Rectal smooth muscle tissue (tissue), 1 donor: ENCODE results near the gene MEOX2.

Source experiments
- H3K27ac ChIP-seq: one replicate; pipeline ENCODE4 v1.7.0; 2013; ENCODE audit warnings: low read depth, low read length, inconsistent platforms
- H3K27me3 ChIP-seq: one replicate; pipeline ENCODE4 v1.7.0; 2013; ENCODE audit warnings: low read length; ENCODE audit not compliant: control insufficient read depth, insufficient read depth
- H3K36me3 ChIP-seq: one replicate; pipeline ENCODE4 v1.7.0; 2013; ENCODE audit warnings: low read length; ENCODE audit not compliant: control insufficient read depth, insufficient read depth
- H3K4me1 ChIP-seq: one replicate; pipeline ENCODE4 v1.7.0; 2013; ENCODE audit warnings: low read length; ENCODE audit not compliant: control insufficient read depth, insufficient read depth
- H3K4me3 ChIP-seq: one replicate; pipeline ENCODE4 v1.7.0; 2013; ENCODE audit warnings: low read length
- H3K9ac ChIP-seq: one replicate; pipeline ENCODE4 v1.7.0; 2013; ENCODE audit warnings: low read length

The MEOX2 gene

GRCh38 chr7:15686295-15686956 is at the start of gene MEOX2:
MEOX2 (minus strand) TSS chr7:15686683; CDS start chr7:15686402, 281 bp downstream.
- H3K9ac ChIP-seq = no peak within 1 kb of the TSS
- H3K27me3 ChIP-seq = peaks cover 13% of the 10 kb centered on the region
- H3K4me3 ChIP-seq = peak within 1 kb of the TSS; percentile 68

GRCh38 chr7:15729746-15730145 is 43.3 kb upstream of the MEOX2 start:
- Histone ChIP-seq H3K36me3 (no peaks in the 10 kb centered on the region), H3K4me3 (no peak overlapping the region), H3K4me1 (no peaks in the 10 kb centered on the region), H3K27me3 (no peaks in the 10 kb centered on the region), H3K9ac (no peak overlapping the region), H3K27ac (no peak overlapping the region)

More at GRCh38 chr7:15686295-15686956, at the start of gene MEOX2:
- Histone ChIP-seq H3K36me3 (no peaks in the 10 kb centered on the region), H3K4me1 (no peaks in the 10 kb centered on the region), H3K27ac (peak within 1 kb of the TSS; percentile 63)

DNA sequence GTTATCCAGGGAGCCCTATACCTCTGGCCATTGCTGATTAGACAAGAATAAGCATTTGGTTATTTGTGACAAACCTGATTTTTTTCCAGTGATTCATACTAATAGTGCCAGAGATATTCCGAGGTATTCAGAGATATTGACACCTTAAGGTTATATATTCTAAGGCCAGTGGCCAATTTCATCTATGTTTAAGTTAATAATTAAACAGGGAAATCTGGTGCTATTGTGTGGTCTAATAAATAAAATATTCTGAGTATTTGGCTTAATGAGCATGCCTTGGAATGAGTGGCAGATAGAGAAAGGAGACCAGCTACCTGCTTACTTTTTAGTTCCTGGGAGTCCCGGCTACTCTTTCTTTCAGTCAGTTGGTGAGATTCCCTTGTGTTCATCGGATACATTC is 38.6 kb upstream of the MEOX2 start:
- no peak overlapping the region for H3K27ac ChIP-seq

DNA sequence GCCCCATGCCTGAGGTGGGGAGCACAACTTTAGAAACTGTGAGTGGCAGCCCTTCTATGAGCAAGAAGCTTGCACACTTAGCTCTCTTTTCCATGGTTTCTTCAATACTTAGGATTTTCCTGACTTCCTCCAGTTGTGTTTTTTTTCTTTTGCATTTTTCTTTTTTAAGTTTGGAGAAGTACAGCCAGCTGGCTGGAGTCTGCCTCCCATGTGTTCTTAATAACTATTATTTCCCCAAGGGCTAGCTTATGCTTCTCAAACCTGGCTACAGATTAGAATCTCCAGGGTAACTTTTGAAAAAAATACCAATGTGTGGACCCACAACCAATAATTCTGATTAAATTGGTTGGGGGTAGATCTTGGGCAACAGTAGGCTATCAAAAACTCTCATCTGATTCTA is 37.4 kb upstream of the MEOX2 start:
- no peak overlapping the region for H3K9ac ChIP-seq
- H3K36me3 ChIP-seq = no peaks in the 10 kb centered on the region
- no peaks in the 10 kb centered on the region for H3K4me1 ChIP-seq
- H3K4me3 ChIP-seq = no peak overlapping the region
- no peaks in the 10 kb centered on the region for H3K27me3 ChIP-seq
- H3K27ac ChIP-seq = no peak overlapping the region

More for the DNA sequence above, 38.6 kb upstream of the MEOX2 start:
- Histone ChIP-seq H3K27me3 (no peaks in the 10 kb centered on the region), H3K9ac (no peak overlapping the region), H3K4me1 (no peaks in the 10 kb centered on the region), H3K36me3 (no peaks in the 10 kb centered on the region), H3K4me3 (no peak overlapping the region)

DNA sequence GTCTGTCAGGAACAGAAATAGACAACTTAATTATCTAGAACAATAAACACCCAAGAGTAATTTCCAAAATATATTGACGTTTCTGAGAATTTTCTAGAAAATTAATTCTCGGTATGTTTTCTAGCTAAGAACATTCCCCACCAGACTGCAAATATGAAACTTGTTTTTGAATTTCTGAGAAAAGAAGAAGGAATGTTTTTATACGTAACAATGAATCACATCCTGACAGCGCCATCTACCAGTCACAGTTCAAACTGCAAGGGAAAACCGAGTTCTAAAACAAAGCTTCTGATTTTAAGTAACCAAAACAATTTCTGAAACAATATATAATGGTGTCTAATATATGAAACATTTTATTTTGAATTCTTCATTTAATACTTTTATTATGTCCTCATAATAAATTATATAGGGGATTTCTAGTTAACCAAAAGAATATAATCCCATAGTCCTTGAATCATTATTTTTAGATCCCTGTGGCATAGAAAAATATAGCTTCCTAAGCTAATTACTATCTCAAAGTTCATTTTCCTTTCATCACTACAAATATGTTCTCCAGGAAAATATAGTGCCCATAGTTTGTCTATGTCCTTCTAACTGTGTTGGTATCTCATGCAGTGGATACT is 34.5 kb upstream of the MEOX2 start:
- H3K9ac ChIP-seq = no peak overlapping the region
- no peak overlapping the region for H3K27ac ChIP-seq
- H3K27me3 ChIP-seq = no peaks in the 10 kb centered on the region
- no peaks in the 10 kb centered on the region for H3K36me3 ChIP-seq
- H3K4me3 ChIP-seq = no peak overlapping the region
- H3K4me1 ChIP-seq = no peaks in the 10 kb centered on the region

- Histone ChIP-seq H3K27me3 (no peaks in the 10 kb centered on the region), H3K9ac (no peak overlapping the region), H3K4me1 (no peaks in the 10 kb centered on the region), H3K27ac (no peak overlapping the region), H3K4me3 (no peak overlapping the region), H3K36me3 (no peaks in the 10 kb centered on the region)
Measured at GRCh38 chr7:15719311-15719710, 32.8 kb upstream of the MEOX2 start.

- no peaks in the 10 kb centered on the region for H3K4me1 ChIP-seq
- no peak overlapping the region for H3K27ac ChIP-seq
- H3K36me3 ChIP-seq = no peaks in the 10 kb centered on the region
- no peak overlapping the region for H3K9ac ChIP-seq
- no peaks in the 10 kb centered on the region for H3K27me3 ChIP-seq
- no peak overlapping the region for H3K4me3 ChIP-seq
Measured at GRCh38 chr7:15715435-15715834, 29.0 kb upstream of the MEOX2 start.

DNA sequence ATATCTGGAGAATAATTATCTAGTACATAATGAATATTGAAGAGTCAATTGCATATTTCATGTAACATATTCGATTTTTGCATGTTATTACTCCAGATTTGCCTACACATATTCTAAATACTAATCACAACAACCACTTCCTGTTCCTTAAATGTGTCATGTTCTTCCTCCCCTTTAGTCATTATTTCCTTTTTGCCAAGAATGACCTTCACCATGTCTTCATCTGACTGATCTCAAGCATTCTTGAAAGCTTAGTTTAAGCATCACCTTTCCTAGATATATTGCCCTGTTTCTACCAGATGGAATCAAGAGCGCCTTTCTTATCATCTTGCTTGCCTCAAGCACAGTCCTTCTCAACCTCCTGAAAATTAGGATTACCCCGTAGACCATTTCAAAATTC is 23.5 kb upstream of the MEOX2 start:
- Histone ChIP-seq H3K27ac (no peak overlapping the region), H3K9ac (no peak overlapping the region), H3K4me3 (no peak overlapping the region), H3K27me3 (no peaks in the 10 kb centered on the region), H3K4me1 (no peaks in the 10 kb centered on the region), H3K36me3 (no peaks in the 10 kb centered on the region)

DNA sequence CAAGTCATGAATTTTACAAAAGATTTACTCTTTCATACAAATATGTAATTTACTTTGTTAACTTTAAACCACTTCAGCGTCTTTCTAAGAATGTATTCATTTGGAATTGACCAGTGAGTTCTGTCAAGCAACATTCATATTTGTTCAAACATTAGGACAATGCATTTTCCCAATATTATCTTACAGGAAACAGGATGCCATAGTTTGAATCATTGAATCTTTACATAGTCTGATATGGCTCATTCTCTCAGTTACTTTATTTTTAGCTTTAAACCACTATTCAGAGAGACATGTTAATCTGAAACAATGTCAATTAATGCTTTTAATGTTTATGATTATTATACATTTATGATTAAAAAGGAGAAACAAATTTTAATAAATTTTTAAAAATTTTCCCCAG is 21.1 kb upstream of the MEOX2 start:
- no peak overlapping the region for H3K9ac ChIP-seq
- no peak overlapping the region for H3K4me3 ChIP-seq
- no peak overlapping the region for H3K27ac ChIP-seq
- H3K27me3 ChIP-seq = no peaks in the 10 kb centered on the region
- H3K36me3 ChIP-seq = no peaks in the 10 kb centered on the region
- no peaks in the 10 kb centered on the region for H3K4me1 ChIP-seq

DNA sequence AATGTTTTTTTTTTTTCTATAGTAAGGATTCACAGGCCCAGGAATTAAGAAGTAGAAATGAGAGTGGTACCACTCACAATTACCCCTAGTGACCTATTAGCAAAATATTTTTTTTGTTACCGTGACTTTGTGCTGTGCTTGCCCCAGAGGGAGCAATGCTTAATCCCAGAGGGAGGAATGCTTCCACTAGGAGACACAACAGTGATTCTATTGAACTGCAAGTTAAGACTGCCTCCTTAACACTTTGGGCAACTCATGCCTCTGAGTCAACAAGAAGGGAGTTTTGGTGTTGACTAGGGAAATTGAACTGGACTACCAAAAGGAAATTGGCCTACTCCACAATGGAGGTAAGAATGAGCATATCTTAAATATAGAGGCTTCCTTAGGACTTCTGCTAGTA is 17.2 kb upstream of the MEOX2 start:
- Histone ChIP-seq H3K4me3 (no peak overlapping the region), H3K9ac (no peak overlapping the region), H3K27me3 (no peaks in the 10 kb centered on the region), H3K27ac (no peak overlapping the region), H3K4me1 (no peaks in the 10 kb centered on the region), H3K36me3 (no peaks in the 10 kb centered on the region)

DNA sequence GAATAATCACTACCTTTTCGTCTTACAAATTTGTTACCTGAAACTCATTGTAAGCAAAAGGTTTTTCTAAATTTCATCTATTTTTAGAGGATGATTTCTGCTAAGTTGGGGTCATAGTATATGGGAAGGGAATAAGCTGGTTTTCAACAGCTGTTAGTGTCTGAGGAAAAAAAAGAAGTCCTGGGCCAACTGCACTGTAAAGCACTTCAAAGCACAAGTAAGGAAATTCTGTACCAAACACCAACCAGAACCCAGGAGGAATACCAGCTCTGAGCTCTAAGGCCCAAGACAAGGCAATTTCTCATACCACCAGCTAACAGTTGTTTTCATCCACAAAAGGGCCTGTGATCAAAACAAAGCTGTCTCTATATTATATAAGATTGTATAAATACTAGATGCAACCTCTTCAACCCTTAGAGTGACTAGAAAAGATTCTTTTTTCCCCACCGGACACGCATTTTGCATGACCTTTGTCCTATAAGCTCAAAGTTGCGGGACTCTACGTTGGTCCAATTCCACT is 6.1 kb upstream of the MEOX2 start:
- Histone ChIP-seq H3K4me1 (no peaks in the 10 kb centered on the region), H3K27ac (no peak overlapping the region), H3K36me3 (no peaks in the 10 kb centered on the region), H3K4me3 (no peak overlapping the region), H3K9ac (no peak overlapping the region), H3K27me3 (peaks cover 4% of the 10 kb centered on the region)

GRCh38 chr7:15688911-15689310 is 2.4 kb upstream of the MEOX2 start:
- Histone ChIP-seq H3K27ac (no peak overlapping the region), H3K4me1 (no peaks in the 10 kb centered on the region), H3K9ac (no peak overlapping the region), H3K4me3 (no peak overlapping the region), H3K36me3 (no peaks in the 10 kb centered on the region), H3K27me3 (peaks cover 13% of the 10 kb centered on the region)

DNA sequence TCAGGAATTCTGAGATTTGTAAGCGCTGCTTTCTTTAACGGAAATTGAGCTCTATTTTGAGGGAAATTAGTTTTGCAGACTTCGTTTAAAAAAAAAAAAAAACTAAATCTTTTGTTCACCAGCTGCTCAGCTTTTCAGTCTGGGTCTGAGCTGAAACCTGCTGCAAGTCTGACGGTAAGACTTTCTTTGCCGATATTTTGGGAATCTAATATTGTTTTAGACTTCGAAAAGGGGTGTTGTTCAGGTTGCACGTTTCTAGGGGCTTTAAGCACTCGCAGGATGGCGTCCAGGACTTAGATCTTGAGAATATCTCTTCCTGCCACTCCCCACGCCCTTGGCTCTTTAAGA is 1.8 kb upstream of the MEOX2 start:
- no peak overlapping the region for H3K9ac ChIP-seq
- H3K4me1 ChIP-seq = no peaks in the 10 kb centered on the region
- peaks cover 13% of the 10 kb centered on the region for H3K27me3 ChIP-seq

More for the DNA sequence above, 1.8 kb upstream of the MEOX2 start:
- Histone ChIP-seq H3K36me3 (no peaks in the 10 kb centered on the region), H3K4me3 (peak overlapping the region; percentile 68), H3K27ac (no peak overlapping the region)
